ENCODE measurements around the gene PRPF31. TPM values are rescaled to one million over a fixed set of nuclear protein-coding genes. Genes with fewer than 3 reads are reported as not detected.
A peak's percentile ranks its signal among the peaks of the same experiment; 100 is the strongest.

The PRPF31 gene
- polyA plus RNA-seq, 1 donor (not counting 4 experiments of a cell fraction or from before 2014, with no cell fraction given) = 42.2 TPM

DNA sequence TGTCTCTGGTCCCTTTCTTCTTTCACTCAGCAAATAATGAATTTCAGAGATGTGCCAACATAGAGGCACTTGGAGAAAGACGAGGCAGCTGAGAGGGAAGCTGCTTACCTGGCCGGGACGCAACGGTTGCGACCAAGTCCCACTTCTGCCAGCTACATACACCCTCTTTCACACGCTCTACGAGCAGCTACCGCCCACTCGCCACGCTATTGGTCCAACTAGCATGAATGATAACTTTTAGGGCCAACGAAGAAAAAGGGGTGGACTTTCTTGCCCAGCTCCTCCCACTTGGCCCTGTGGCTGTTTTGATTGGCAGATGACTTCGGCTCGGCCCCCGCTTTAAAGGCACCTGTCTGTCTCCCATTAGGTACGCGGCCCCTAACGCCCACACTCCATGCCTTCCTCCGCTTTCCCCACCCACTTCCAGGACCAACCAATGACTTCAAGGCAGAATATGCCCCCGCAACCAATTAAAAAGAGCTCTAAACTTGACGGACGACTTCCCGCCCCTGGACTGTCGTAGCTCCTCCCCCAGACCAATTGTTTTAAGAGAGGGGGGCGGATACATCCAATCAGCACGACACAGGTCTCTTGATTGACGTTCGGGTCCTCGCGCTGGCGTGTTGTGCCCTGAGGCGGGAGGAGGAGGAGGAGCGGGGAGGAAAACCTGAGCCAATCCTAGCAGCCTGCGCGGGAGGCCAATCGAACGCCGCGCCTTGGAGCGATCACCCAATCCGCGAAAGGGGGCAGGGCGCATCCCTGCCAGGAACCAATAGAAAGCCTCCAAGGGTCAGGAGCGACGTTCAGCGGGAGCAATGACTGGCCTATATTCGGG, 21.5 kb downstream of the PRPF31 start:
- Histone ChIP-seq H3K9ac (ENCODE audit: control insufficient read depth, extremely low read depth, insufficient read depth, low read length) (peak overlapping the region; percentile 86), H3K27ac (ENCODE audit: control insufficient read depth, insufficient read depth, low read length) (peak overlapping the region; percentile 81), H3K4me3 (ENCODE audit: control insufficient read depth in 2 of 3, extremely low read depth in 1 of 3, insufficient read depth in 2 of 3, low read depth in 1 of 3, low read length in 3 of 3) (peak overlapping the region; percentile 83 to 91 (median 86)), H3K79me2 (ENCODE audit: control insufficient read depth, insufficient read depth, low read length) (peaks cover 42% of the 10 kb centered on the region), H2AFZ (ENCODE audit: control insufficient read depth, low read length) (peak overlapping the region; percentile 89), H3K9me1 (ENCODE audit: control insufficient read depth, extremely low read depth, insufficient read depth, low read length) (no peaks in the 10 kb centered on the region), H3K4me1 (ENCODE audit: control insufficient read depth, extremely low read depth, insufficient read depth, low read length) (peaks cover 21% of the 10 kb centered on the region), H3K4me2 (ENCODE audit: control insufficient read depth, extremely low read depth, insufficient read depth, low read depth, low read length) (peak overlapping the region; percentile 98), H3K9me3 (ENCODE audit: control insufficient read depth, low read depth, low read length) (no peaks in the 10 kb centered on the region), H4K20me1 (ENCODE audit: control insufficient read depth, extremely low read depth, insufficient read depth, low read length) (peaks cover 9% of the 10 kb centered on the region), H3K27me3 (ENCODE audit: control insufficient read depth, extremely low read depth, insufficient read depth, low read length) (no peaks in the 10 kb centered on the region), H3K36me3 (ENCODE audit: control insufficient read depth in 2 of 2, extremely low read depth in 1 of 2, insufficient read depth in 2 of 2, low read length in 2 of 2) (peaks cover 7 to 14% of the 10 kb centered on the region in 2 experiments)
- TF ChIP-seq, protein P1, sequence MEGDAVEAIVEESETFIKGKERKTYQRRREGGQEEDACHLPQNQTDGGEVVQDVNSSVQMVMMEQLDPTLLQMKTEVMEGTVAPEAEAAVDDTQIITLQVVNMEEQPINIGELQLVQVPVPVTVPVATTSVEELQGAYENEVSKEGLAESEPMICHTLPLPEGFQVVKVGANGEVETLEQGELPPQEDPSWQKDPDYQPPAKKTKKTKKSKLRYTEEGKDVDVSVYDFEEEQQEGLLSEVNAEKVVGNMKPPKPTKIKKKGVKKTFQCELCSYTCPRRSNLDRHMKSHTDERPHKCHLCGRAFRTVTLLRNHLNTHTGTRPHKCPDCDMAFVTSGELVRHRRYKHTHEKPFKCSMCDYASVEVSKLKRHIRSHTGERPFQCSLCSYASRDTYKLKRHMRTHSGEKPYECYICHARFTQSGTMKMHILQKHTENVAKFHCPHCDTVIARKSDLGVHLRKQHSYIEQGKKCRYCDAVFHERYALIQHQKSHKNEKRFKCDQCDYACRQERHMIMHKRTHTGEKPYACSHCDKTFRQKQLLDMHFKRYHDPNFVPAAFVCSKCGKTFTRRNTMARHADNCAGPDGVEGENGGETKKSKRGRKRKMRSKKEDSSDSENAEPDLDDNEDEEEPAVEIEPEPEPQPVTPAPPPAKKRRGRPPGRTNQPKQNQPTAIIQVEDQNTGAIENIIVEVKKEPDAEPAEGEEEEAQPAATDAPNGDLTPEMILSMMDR (optimal IDR thresholded peaks at IDR 0.05 in 1 of 3, IDR thresholded peaks at IDR 0.05 in 1 of 3, conservative IDR thresholded peaks at IDR 0.05 in 1 of 3; ENCODE audit: extremely low read depth in 1 of 3, insufficient read depth in 2 of 3, low read length in 3 of 3) = no peak
- no peak for TF ChIP-seq EZH2 (IDR thresholded peaks at IDR 0.05; ENCODE audit: low read length)
- peak; percentile 100 for DNase-seq (ENCODE audit: low read depth, low spot score)
- dilution Hi-C loops (cut with MboI; ENCODE audit: extremely low pct_ligation_motif_present, low sequenced_read_pairs) = no loop called here
- FAIRE-seq = peak; percentile 94

GRCh38 chr19:54137699-54138488, 22.3 kb downstream of the PRPF31 start, which contains the start of gene CNOT3:
CNOT3 (plus strand) TSS chr19:54137762; CDS start chr19:54142979, 5,217 bp downstream.
- dilution Hi-C loops (cut with MboI; ENCODE audit: extremely low pct_ligation_motif_present, low sequenced_read_pairs) = no loop called here
- peaks cover 21% of the 10 kb centered on the region for H3K4me1 ChIP-seq (ENCODE audit: control insufficient read depth, extremely low read depth, insufficient read depth, low read length)
- no peak for FAIRE-seq
- peaks cover 10 to 20% of the 10 kb centered on the region in 2 experiments for H3K36me3 ChIP-seq (ENCODE audit: control insufficient read depth in 2 of 2, extremely low read depth in 1 of 2, insufficient read depth in 2 of 2, low read length in 2 of 2)
- no peak for TF ChIP-seq EZH2 (IDR thresholded peaks at IDR 0.05; ENCODE audit: low read length)
- TF ChIP-seq, protein P1 (optimal IDR thresholded peaks at IDR 0.05 in 1 of 3, IDR thresholded peaks at IDR 0.05 in 1 of 3, conservative IDR thresholded peaks at IDR 0.05 in 1 of 3; ENCODE audit: extremely low read depth in 1 of 3, insufficient read depth in 2 of 3, low read length in 3 of 3) = peak in 1 of 3 experiments; percentile 25
- peak within 1 kb of the TSS; percentile 86 for H3K9ac ChIP-seq (ENCODE audit: control insufficient read depth, extremely low read depth, insufficient read depth, low read length)
- H3K9me1 ChIP-seq (ENCODE audit: control insufficient read depth, extremely low read depth, insufficient read depth, low read length) = no peaks in the 10 kb centered on the region
- no peaks in the 10 kb centered on the region for H3K9me3 ChIP-seq (ENCODE audit: control insufficient read depth, low read depth, low read length)
- peak within 1 kb of the TSS; percentile 98 for H3K4me2 ChIP-seq (ENCODE audit: control insufficient read depth, extremely low read depth, insufficient read depth, low read depth, low read length)
- no peak for DNase-seq (ENCODE audit: low read depth, low spot score)
- H3K4me3 ChIP-seq (ENCODE audit: control insufficient read depth in 2 of 3, extremely low read depth in 1 of 3, insufficient read depth in 2 of 3, low read depth in 1 of 3, low read length in 3 of 3) = peak within 1 kb of the TSS; percentile 83 to 91 (median 86)
- H3K27ac ChIP-seq (ENCODE audit: control insufficient read depth, insufficient read depth, low read length) = peak within 1 kb of the TSS; percentile 81
- peaks cover 12% of the 10 kb centered on the region for H4K20me1 ChIP-seq (ENCODE audit: control insufficient read depth, extremely low read depth, insufficient read depth, low read length)
- peaks cover 50% of the 10 kb centered on the region for H3K79me2 ChIP-seq (ENCODE audit: control insufficient read depth, insufficient read depth, low read length)
- no peaks in the 10 kb centered on the region for H3K27me3 ChIP-seq (ENCODE audit: control insufficient read depth, extremely low read depth, insufficient read depth, low read length)
- H2AFZ ChIP-seq (ENCODE audit: control insufficient read depth, low read length) = peak within 1 kb of the TSS; percentile 89

Measured in keratinocyte (primary cell).